Dermis blood vessel endothelial cell (primary cell): ENCODE results near the gene UFSP1. TPM values are rescaled to one million over a fixed set of nuclear protein-coding genes. Genes with fewer than 3 reads are reported as not detected.
"Not testable (repeated sequence)": the region's sequence is repeated elsewhere in the genome, so short reads cannot be mapped to it uniquely, and the experiment has no call there.

Experiments
- DNase-seq: peaks from one replicate; pipeline ENCODE4 v3.0.0; 2010
- total RNA-seq: library from RNA; depleted of rRNA; stranded (reverse); fragments of >200 nt; gene quantifications from 2 replicates; pipeline ENCODE4 v1.2.3, GENCODE V29; 2014

UFSP1 gene
- 2.2 and 2.9 TPM in 2 replicates for total RNA-seq

GRCh38 chr7:100888988-100889750 is at the start of gene UFSP1:
UFSP1 (minus strand) TSS chr7:100889715; CDS start chr7:100889271, 444 bp downstream.
- no peak for DNase-seq

DNA sequence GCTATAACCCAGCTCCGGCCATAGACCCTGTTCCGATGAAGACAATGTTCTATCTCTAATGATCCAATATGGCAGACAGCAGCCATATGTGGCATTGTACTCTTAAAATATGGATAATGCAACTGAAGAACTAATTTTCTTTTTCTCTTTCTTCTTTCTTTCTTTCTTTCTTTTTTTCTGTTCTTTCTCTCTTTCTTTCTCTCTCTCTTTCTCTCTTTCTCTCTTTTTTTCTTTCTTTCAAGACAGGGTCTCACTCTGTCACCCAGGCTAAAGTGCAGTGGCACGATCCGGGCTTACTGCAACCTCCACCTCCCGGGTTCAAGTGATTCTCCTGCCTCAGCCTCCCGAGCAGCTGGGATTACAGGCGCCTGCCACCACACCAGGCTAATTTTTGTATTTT is 46.7 kb upstream of the UFSP1 start:
- not testable (repeated sequence) for DNase-seq

DNA sequence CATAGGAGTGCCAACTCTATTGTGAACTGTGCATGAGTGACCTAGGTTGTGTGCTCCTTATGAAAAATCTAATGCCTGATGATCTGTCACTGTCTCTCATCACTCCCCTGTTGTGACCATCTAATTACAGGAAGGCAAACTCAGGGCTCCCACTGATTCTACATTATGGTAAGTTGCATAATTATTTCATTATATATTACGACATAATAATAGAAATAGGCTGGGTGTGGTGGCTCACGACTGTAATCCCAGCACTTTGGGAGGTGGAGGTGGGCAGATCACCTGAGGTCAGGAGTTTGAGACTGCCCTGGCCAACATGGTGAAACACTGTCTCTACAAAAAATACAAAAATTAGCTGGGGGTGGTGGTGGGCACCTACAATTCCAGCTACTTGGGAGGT is 45.9 kb upstream of the UFSP1 start:
- DNase-seq: not testable (repeated sequence)

GRCh38 chr7:100933734-100934133 is 44.2 kb upstream of the UFSP1 start:
- no peak for DNase-seq

GRCh38 chr7:100929808-100930174 is 40.3 kb upstream of the UFSP1 start:
- DNase-seq: no peak

- not testable (repeated sequence) for DNase-seq
Measured at GRCh38 chr7:100923616-100924015, 34.1 kb upstream of the UFSP1 start.

DNA sequence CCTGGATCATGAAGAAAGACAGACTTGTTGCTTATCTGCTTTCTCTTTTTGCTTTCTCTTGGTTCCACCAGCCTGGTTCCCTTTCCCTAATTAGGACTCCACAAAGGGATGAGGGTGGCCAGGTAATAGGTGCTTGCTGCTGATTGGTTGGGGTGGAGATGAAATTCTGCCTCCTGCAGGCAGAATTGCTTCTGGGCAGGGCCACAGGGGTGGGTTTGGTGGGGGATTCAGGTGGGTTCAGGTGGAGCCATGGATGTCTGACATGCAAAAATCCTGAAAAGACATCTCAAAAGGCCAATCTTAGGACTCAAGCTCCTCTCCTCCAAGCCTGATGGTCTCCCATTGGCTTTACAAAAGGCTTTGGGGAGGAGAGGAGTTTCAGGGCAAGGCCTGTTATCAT is 31.5 kb upstream of the UFSP1 start:
- no peak for DNase-seq

GRCh38 chr7:100919779-100920437 is 30.4 kb upstream of the UFSP1 start:
- DNase-seq: not testable (repeated sequence)

DNA sequence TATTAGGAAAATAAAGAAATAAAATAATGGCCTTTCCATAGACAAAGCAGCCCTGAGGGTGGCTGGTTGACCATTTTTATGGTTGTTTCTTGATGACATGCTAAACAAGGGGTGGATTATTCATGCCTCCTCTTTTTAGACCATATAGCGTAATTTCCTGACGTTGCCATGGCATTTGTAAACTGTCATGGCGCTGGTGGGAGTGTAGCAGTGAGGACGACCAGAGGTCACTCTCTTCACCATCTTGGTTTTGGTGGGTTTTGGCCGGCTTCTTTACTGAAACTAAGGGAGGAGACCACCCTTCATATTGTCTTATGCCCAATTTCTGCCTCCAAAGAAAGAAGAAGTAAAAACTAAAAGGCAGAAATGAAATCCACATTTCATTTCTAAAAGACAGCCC is 29.8 kb upstream of the UFSP1 start:
- DNase-seq: not testable (repeated sequence)

DNA sequence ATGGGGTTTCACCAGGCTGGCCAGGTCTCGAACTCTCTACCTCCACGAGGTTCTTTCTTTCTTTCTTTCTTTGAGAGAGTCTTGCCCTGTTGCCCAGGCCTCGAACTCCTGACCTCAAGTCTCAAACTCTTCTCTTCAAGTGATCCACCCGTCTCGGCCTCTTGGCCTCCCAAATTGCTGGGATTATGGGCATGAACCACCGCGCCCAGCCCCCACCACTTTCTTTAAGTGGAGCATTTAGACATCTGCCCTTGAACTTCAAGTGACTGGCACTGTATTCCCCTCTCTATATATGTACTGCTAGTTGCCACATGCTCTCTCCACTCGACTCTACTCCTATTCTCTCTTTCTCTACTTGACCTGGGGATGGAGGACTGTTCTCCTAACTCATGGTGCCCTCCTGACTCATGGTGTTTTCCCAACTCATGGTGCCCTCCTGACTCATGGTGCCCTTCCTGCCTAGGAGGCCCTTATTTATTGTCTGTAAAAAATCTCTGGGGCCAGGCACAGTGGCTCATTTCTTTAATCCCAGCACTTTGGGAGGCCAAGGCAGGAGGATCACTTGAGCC is 25.4 kb upstream of the UFSP1 start:
- no peak for DNase-seq

GRCh38 chr7:100914208-100914878 is 24.8 kb upstream of the UFSP1 start:
- no peak for DNase-seq

GRCh38 chr7:100911484-100911883 is 22.0 kb upstream of the UFSP1 start:
- DNase-seq: no peak

DNA sequence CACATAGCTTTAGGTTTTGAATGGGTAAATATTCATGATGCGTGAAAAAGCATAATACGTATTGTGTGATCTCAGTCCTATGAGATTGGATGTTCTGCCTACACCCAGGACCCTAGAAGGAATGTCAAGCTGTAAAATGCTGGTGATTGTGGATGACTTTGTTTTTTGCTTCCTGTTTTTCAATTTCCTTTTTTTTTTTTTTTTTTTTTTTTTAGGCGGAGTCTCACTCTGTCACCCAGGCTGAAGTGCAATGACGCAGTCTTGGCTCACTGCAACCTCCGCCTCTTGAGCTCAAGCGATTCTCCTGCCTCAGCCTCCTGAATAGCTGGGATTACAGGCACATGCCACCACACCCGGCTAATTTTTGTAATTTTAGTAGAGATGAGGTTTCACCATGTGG is 20.9 kb upstream of the UFSP1 start:
- DNase-seq: not testable (repeated sequence)

GRCh38 chr7:100908512-100908911 is 19.0 kb upstream of the UFSP1 start:
- no peak for DNase-seq

DNA sequence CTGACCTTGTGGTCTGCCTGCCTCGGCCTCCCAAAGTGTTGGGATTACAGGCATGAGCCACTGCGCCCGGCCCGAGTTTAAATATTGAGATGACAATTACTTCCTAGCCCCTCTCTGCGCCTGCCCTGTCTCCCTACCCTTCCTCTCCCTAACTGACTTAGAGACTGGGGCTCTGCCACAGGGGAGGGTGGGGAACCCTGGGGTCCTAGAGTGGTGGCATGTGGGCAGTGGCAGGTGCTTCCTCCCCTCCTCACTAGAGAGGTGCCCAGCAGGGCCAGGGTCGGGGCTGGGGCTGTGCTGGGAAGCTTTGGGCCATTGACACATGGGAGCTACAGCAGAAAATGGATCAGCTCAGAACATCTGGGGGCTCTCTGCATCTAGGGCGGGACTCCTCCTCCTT is 13.1 kb upstream of the UFSP1 start:
- no peak for DNase-seq

DNA sequence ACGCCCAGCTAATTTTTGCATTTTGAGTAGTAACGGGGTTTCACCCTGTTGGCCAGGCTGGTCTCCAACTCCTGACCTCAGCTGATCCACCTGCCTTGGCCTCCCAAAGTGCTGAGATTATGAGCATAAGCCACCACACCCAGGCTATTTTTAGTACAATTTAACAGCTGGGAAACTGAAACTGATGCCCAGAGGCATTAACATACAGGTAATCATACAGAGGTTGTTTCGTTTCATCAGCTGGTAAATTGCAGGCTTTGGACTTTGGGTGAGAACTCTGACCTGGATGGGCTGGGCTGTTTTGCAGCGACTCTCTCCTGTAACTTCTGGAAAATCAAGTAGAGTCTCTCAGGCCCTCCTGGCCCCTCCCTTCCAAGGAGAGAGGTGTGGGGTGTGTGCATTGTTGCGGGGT is 12.4 kb upstream of the UFSP1 start:
- DNase-seq: no peak

GRCh38 chr7:100900978-100901377 is 11.5 kb upstream of the UFSP1 start:
- no peak for DNase-seq

- no peak for DNase-seq
Measured at GRCh38 chr7:100899432-100899831, 9.9 kb upstream of the UFSP1 start.

- DNase-seq: no peak
Measured at GRCh38 chr7:100897772-100898454, 8.4 kb upstream of the UFSP1 start.

DNA sequence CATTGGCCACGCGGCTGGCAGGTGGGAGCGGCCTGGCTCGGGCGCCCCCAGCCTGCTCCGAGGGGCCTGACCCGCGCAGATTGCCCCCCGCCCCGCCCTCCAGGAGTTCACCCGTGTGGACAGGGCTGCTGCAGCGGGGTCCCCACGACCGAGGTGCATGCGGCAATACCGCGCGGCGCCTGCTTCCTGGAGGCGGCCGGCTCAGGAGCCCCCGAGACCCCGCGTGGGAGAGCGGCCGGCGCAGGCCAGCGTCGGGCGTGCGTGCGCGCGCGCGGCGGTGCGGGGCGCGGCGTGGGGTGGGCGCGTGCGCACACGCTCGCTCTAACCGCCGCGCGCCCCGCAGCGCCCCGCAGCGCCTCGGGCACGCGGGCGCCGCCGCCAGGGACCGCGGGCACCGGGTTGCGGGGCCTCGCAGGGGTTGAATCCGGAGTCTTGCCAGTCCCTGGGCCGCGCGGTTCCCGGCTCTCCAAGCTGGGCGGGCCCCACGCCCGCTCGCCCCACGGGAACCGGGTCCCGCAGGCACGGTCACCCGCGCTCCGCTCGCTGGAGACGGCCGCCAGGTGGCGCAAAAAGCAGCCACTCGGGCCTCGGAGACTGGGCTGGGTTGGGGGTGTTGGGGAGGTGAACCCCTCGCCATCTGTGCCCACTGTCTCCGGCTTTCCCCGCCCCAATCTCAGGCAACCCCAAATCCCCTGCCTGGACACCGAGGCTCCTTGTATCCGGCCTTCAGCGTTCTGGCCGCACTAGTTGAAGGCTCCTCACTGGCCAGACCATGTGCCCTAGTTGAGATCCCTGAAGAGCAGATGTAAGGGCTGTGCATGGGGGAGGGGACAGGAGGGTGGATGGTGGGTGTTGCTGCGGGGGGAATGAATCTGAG is 7.5 kb upstream of the UFSP1 start:
- peak; percentile 50 for DNase-seq

DNA sequence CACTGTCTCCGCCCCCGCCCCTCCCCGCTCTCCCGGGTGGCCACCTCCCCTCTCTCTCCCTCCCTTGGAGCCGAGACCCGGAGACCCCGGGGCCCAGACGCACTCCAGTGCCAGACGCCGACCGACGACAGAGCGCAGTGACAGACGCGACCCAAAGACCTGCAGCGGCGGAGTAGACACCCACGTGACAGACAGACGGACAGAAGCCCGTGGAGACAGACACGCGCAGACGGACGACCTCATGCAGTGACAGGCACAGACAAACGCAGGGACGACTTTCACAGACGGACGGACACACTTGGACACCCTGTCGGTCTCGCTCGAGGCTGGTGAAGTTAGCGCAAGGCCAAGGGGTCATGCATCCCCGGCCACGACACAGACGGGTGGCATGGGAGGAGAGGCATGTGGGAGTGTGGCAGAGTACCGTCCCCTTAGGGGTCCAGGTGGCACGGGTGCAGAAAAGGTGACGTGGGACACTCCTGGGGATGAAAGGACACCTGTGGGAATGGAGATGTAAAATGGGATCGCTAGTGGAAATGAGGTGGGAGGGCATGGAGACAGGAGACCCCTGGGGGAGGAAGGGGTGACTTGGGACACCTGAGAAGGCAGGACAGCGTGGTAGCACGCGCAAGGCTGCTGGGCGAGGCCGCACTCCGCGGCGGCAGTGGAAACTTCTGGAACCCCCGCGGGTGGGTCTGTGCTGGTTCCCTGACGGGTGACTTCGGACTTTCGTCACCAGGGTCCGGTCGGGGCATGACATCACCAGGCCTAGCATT is 6.6 kb upstream of the UFSP1 start:
- DNase-seq: no peak
